Stimulated activated CD4-positive, alpha-beta T cell treated with anti-CD3 and anti-CD28 coated beads, Interleukin-15, amount 100 ng/mL, for 48 hours (primary cell): ENCODE results near the gene ETNK2.
"Not testable (repeated sequence)": the region's sequence is repeated elsewhere in the genome, so short reads cannot be mapped to it uniquely, and the experiment has no call there.

ENCODE experiments used
- DNase-seq, 2 donors: peaks; one replicate each; pipeline ENCODE4 v3.0.0-alpha.2; 2020; ENCODE audit warnings: low read depth in 2 of 2

The ETNK2 gene

DNA sequence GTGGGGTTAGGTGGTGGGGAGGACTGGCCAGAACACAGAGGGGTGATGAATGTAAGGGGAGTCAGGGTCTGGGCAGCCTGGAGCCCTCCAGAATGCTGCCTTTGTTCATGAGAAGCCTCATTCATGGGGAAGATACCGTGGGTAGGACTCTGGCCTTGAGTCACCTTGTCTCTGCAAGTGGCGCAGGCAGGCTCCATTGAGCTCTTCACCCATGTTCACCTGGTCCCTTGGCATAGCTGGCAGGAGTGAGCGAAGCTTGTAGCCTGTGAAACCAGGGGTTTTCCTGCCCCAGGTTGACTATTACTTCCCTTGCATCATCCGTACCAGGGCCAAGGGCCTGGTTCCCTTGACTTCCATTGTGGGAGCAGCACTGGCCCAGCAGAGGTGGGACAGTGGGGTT lies 53.2 kb downstream of the ETNK2 start:
- DNase-seq = no peak

DNA sequence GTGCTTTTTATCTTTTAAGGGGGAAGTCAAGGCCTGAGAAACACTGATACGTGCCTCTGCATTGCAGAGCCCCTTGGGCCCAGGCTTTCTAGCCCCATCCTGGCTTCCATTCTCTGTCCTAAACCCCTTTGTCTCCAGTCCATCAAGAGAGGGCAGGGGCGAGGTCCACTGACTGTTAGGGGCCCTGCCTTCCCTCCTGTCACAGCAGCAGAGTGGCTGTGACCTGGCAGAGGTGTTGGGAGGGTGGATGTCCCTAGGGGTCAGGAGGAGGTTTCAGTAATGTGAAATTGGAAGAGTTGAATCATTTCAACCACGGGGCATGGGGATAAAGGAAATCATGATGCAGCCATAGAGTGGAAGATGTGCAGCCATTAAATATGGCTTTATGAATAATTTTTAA lies 54.9 kb downstream of the ETNK2 start:
- no peak for DNase-seq

DNA sequence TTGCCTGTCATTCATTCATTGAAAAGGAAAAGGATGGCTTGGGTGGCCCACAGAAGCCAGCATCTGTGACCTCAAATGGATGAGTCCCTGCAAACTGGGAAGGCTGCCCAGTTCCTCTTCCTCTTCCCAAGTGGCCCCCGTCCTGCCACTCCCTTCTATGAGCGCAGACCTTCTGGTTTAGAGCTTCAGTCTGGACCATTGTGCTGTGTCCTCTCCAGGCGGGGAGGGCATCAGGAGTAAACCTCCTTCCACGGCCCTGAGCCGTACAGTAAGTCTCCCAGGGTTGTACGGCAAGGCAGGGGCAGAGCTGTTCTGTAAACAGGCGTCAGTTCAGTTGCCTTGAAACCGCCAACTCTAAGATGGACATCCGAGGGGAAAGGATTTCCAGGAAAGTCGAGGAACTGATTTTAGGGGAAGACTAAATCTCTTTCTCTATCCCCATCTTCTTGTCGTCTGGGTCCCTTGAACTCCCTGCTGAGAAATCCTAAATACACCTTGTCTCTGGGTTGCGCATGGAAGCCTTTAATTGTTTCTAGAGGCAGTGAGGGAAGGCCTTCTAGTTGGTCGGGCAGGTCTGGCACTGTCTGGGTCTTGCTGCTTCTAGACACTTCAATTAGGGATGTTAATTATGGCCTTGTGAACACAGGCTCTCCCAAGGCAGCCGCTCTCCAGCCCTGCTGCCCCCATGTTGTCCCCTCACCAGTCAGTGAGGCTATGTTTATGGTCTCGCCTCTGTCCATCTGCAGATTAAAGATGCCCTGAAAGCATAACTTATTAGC lies 56.8 kb downstream of the ETNK2 start:
- DNase-seq = no peak

DNA sequence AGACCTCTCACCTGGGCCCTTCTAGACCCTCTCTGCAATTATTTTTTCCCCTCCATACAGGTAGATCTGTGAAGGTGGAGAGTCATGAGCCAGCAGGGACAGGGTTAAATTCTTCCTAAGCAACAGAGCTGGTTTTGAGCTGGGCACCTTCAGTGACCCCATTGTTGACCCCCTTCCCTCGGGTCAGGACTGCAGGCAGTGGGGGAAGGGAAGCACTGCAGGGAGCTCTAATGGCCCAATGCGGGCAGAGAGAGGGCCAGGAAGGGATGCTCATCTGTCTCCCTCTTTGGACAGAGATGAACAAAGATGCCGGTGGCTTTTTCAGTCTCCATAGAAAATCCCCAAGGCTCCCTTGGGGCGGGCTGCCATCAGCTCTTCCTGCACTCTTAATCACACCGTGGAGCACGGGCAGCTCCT lies 57.5 kb downstream of the ETNK2 start:
- DNase-seq = no peak

DNA sequence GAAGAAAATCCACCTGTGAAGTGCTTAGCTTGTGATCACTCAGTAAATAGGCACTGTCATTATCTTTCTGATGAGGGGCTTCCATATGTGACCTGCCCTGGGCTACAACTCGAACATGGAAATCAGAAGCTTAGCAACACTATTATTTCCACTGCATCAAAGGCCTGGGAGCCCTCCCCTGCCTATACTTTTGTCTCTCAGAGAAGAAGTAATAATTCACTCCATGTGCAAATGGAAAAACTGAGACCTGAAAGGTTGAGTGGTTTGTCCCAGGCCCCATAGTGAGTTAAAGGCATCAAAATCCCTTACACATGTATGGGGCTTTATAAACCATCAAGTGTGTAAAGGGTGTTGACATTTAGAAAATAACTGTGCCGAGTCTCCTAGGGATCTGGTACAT lies 58.1 kb downstream of the ETNK2 start:
- no peak for DNase-seq

DNA sequence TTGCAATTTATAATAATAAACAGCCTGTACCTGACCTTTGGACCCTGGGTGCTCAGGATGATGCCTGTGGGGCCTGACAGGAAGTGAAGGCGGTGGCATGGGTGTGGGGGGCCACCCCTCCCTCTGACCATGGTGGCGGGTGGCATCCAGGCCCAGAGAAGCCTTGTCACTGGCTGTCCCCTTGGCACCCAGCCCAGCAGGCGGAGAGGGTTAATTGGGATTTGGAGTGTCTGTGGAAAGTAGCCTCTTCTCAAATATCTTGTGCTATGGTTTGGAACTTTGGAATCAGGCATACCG lies 58.5 kb downstream of the ETNK2 start:
- no peak for DNase-seq

DNA sequence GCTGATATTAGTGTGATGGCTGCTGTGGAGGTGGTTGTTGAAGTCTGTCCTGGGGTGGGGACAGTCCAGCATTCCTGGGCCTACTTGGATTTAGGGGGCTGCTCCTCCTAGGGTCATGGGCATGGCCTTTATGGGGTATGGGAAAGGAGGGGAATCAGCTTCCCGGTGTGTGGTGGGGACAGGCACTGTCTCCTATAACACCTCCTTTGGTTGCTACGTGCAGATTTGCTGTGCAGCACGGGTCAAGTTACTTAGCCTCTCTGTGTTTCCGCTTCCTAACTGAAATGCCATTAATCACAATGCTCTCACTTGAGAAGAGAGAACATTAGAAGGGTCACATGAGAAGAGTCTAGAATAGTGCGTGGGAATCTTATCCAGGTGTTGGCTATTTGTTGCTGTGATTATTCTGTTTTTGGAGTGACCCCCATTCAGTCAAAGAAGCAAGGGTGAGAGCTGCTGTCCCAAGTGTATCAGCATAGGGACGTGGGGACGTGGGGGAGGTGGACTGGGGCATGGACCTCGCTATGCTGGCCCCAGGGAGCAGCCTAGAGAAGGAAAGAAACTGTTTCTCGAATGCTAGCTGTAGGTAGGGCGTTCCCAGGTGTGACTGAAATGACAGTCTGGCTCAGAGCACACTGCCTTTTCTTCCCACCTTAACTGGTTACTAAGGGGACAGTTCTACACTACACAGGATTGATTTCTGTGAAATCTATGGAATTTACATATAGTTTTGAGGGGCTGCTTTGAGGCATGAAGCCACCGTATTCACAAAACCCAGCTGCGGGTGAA lies 59.0 kb downstream of the ETNK2 start:
- no peak for DNase-seq

DNA sequence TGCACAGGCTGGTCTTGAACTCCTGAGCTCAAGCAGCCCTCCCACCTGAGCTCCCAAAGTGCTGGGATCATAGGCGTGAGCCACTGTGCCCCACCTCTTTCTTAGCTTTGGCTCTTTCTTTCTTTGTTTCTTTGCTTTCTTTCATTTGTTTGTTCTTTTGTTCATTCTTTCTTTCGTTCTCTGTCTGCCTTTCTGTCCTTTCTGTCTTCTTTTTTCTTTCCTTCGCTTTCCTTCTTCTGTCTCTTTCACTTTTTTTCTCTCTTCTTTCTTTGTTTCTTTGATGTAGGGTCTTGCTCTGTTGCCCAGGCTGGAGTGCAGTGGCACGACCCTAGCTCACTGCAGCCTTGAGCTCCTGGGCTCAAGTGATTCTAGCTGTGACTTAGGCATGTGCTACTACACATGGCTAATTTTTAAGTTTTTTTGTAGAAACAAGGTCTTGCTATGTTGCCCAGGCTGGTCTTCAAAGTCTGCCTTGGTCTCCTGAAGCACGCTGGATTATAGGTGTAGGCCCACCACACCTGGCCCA lies 60.0 kb downstream of the ETNK2 start:
- no peak for DNase-seq

DNA sequence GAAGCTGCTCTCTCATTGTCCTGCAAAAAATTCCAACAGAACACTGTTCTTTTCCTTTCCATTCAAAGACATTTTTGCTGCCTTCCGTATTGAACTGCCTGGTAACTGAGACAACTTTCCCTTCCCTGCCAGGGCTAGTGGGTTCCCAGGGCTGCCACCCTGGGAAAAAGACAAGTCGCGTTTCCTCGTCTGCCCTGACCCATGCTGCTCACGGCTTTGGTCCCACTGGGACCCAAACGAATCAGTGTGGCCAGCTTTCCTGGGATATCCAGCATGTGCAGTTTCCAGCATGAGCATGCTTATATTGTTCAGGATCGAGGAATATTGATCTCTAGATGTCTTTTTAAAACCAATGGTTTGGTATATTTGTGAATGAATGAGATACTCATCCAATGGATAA lies 60.8 kb downstream of the ETNK2 start:
- no peak for DNase-seq

DNA sequence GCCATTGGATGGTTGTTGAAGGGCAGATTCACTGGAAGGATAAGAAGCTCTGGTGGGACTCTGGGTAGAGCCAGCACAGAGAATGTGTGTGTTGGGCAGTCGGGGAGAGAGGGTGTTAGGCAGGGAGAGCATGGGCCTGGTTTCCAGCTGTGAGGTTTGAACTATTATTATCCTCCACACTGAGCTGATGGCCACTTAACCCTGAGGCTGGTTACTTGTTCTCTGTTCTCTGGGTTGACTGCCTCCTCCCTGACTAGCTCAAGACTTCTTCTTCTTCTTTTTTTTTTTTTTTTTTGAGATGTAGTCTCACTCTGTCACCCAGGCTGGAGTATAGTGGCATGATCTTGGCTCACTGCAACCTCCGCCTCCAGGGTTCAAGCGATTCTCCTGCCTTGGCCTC lies 61.7 kb downstream of the ETNK2 start:
- DNase-seq = not testable (repeated sequence)

DNA sequence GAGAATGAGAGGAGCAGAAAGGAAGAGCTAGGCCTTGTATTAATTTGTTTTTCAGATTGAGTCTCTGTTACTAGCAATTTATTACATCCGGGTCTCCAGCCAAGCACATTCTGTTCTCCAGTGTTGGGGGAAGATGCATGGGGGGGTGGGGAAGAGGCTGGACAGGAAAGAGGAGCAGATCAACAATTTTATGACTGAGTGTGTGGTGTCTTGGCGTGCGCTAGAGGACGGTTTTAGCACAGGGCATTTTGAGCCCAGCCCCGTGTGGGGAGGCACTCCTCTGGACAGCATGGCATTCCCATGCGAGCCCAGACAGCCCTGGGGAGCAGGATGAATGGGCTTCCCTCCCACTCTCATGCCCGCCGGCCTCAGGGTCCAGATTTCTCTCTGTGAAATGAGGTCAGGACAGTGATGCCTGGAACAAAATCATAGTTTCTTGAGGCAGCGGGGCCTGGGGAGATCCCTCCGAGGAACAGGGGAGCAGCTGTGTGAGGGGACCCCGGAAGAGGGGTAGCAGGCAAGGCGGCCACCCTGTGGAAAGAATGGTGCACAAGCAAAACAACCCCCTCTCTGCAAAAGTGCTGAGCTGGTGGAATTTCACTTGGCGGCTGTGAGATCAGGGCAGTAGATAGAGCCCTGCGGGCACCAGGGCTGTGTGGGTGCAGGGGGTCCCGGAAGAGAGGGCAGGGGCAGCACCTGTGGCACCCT lies 62.6 kb downstream of the ETNK2 start:
- no peak for DNase-seq

DNA sequence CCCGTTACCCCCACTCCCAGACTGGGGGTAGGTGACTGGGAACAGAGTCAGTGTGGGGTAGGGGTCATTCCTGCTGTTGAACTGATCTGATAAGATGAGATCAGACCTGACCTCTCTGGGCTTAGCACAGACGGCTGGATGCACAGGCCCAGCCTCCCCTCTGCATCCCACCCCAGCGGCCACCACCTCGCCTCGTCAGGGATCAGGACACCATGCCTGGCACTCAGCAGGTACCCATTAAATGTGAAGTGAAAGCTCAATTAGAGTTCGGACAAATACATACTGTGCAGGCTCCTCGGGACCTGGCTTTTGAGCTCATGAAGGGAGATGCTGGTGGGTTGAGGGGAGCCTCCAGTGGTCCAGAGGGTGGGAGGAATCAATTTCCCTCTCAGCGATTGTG lies 63.2 kb downstream of the ETNK2 start:
- DNase-seq = no peak

DNA sequence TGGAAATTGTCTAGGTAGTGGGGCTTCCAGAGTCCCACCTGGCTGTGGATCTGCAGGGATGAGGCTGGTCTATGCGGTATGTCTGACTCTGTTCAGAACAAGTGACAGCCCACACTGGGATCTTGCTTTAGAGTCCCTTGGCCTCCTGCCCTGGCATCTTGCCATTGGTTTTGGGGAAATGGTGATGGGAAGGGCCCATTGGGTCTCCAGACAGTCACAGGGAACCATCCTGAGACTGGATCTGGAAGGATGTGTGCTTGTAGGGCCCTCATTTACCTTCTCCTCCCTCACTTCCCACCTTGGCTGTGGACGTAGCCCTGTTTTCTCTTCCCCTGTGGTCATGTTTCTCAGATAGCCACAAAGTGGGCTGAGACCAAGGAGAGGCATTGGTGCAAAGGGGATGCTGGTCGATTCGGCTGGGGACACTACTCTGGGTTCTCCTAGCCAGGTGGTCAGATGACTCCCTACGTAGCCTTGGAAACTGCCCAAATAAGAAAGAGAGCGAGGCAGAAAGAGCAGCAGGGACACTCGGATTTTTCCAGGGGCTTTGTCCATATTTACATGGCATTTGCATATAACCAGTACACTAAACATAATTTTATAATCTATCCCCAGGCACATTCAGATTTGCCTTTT lies 63.8 kb downstream of the ETNK2 start:
- DNase-seq = no peak

DNA sequence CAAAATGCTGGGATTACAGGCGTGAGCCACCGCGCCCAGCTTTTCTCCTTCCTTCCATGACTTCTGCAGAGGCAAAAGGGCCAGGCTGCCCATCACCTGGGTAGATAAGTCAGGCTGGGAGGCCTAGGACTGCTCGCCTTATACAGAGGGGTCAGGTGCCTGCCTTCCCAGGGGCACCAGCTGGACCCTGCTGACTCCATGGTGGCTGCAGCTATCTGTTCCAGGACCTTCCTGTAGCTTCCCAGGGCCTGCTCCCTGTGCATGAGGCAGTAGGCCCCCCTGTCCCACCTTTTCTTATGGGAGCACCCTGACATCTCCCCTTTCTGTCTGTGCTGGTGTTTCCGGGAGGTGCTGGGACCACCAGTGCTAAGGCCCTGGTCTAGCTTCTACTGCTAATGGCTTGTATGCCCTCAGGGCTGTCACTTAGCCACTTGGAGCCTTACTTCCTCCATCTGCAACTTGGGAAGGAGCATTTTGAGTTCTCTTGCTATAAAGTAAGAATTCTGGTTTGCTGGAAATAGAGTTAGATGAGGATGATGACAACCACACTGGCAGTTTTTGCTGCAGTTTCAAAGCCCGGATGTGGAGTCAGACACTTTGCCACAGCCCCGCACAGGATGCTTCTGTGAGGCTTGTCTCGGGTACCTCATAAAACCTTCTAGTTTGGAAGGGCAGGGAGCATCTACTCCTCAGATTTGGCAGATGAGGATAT lies 64.5 kb downstream of the ETNK2 start:
- DNase-seq = no peak

DNA sequence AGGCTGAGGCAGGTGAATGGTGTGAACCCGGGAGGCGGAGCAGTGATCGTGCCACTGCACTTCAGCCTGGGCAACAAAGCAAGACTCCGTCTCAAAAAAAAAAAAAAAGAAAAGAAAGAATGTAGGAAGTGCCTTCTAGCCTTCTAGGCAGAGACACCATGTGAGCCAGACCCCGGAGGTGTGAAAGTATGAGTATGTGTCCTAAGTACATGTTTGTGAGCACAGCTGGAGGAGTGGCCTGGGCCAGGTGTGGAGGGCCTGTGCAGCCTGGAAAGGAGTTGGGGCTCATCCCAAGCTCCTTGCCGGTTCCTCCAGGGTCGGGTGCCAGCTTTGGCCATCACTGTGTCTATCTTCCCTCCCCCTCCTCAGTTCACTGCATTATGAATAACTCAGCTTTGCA lies 66.0 kb downstream of the ETNK2 start:
- no peak for DNase-seq

DNA sequence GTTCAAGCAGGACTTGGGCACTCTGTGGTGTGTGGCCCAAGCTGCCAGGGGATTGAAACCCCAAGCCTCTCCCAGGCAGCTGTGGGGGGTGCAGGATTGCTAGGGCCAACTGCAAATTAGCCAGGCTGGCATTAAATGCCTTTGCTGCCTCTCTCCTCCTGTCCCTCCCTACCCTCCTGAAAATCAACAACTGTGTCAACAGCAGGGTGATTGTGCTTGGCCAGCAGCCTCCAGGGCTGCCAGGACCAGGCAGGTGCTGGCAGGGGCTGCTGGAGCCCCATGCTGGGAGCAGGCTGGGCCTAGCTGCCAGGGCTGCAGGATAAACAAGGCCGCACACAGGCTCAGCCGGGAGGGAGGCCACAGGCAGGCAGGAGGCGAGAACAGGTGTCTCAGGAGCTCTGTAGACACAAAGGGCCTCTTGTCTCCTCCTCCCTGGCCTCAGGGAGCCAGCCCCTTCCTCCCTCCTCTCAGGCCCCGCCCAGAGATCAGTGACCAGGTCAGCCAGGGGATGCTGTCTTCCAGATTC lies 67.5 kb downstream of the ETNK2 start:
- DNase-seq = no peak

DNA sequence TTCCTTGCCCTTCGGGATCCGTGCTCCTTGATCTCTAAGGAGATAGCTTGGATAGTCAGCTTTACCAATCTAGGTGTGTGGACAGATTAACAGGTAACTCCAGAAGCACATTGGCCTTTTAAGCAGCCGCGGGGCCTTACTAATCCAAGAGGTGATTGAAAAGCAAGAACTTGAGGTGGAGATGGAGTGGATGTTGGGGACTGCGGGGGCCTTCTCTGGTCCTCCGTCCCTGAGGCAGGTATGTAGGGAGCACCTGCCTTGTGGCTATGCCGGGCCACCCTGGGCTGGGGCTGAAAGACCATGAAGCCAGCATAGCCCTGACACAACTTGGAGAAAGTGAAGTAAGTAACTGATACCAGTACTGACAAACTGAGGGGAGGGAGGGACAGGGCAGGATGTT lies 68.4 kb downstream of the ETNK2 start:
- DNase-seq = no peak

DNA sequence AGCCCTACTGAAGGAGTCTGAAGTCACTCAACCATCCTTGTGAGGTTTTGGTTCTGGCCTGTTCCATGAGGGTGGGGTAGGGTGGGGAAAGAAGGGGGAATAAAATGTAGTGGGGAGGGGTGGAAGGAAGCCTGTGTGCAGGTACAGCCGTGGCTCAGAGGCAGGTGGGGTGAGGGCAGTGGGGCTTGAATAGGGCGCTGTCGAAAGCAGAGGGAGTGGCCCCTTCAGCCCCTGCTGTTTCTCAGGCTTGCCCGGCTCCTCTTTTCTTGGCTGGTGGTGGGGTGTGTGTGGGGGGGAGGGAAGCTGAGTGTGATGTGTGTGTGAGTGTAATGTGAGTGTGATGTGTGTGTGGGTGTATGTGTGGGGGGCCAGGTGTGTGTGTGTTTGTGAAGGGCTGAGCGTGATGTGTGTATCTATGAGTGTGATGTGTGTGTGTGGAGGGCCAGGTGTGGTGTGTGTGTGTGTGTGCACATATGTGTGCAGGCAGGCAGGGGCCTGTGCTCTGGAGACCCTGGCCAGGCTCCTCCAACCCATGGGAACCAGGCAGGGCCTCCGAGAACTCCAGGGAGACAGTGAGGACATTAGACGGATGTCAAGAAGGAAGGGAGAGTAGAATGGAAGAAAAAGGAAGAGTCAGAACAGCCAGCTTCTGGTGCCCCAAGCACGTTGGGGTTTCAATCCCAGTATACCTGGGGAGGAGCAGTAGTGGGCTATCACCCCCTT lies 69.9 kb downstream of the ETNK2 start:
- no peak for DNase-seq

DNA sequence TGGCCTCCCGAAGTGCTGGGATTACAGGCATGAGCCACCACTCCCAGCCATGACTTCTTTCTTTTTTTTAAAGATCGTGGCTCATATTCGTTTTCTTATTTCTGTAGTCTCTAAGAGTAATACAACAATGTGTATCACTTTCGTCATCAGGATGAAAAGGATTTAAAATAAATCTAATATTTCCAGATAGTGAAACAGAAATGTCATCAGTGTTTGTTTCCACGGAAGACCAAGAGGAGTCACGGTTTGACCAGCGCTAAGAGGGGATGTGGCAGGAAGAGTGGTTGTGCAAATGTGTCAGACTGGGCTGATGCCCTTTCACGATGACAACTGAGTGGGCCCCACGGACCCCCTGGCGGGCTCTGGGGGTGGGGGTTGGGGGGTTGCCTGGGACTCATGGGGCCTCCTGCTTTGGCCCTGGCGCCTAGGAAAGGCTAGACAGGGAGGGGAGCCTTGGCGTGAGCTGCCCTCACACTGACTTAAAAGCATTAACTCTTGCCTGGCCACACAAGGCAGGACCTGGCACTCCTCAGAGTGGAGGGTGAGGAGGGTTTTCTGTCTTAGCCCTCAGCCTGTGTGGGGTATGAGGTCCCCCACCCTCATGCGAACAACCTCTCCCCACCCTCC lies 70.6 kb downstream of the ETNK2 start:
- DNase-seq = no peak
